ENCODE measurements around the gene USP33.

- TF ChIP-seq REST (IDR thresholded peaks at IDR 0.05; ENCODE audit: insufficient replicate concordance, low read depth) (no peak), GABPA (IDR thresholded peaks at IDR 0.05; ENCODE audit: low read depth) (no peak)
Measured at GRCh38 chr1:77762072-77762476, 2.4 kb upstream of the USP33 start.

Measured in HL-60 (cell line).